NCI-H2107 treated with DMSO at 0.1 percent for 48 hours (cell line): ENCODE measurements around the gene NUP205.

Source experiments
- DNase-seq: peaks from one replicate; lab custom pipeline; 2025; ENCODE audit not compliant: unreplicated experiment; lab: John Stamatoyannopoulos, UW

The NUP205 gene

GRCh38 chr7:135697276-135698049, 139.7 kb downstream of the NUP205 start:
- DNase-seq: no peak
